ENCODE data around the gene TSHR.
"Not testable (repeated sequence)": the region's sequence is repeated elsewhere in the genome, so short reads cannot be mapped to it uniquely, and the experiment has no call there.

TSHR gene

DNA sequence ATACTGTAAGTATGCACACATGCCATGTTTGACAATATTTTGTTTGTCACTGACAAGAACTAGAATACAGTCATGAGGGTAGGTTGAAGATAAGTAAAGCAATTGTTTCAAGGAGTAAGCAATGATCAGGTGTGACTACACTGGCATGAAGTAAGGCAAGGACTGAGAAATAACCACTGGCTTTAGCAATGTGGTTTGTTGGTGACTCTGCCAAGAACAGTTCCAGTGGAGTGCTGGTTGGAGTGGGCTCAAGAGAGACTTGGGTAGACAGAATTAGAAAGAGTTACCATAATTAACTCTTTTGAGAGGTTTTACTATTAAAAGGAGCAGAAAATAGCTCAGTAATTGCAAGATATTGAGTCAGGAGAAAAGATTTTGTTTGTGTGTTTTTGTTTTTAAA lies 135.7 kb downstream of the TSHR start:
- DNase-seq = no peak

DNA sequence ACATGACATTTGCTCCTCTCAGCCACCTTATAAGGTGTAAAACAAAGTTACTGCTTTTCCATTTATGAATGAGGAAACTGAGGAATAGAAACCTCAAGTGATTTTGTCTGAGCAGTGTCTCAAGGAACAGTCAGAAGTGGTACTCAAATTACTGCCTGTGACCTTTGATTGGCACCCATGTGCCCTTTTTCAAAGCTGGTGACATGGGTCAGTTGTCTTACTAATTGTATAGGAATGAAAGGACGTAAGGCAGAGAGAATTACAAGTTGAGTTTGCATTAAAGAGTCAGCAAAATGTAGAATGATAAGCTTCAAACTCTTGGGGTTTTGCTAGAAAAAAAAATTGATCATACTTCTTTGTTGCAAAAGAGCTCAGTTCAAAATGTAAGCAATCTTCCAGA lies 136.2 kb downstream of the TSHR start:
- DNase-seq = no peak

DNA sequence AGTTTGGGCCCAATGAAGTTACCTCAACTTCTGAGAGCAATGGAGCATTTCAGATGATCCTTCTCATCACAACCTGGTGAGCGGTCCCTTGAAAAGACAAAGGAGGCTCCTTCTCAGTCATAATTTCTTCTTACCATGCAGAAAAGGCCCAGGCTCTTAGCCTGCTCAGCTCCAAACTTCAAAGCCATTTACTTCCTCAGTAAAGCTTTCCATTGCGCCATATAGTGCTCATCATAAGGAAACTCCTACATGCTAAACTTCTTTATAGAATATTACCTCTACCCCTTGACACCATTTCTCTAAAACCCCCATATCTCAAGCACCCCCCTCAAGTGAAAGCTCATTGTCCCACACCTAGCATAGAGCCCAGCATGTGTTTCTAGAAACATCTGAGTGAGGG lies 138.2 kb downstream of the TSHR start:
- no peak for DNase-seq

- no peak for DNase-seq
These were observed 140.1 kb downstream of the TSHR start for GRCh38 chr14:81095539-81095938.

DNA sequence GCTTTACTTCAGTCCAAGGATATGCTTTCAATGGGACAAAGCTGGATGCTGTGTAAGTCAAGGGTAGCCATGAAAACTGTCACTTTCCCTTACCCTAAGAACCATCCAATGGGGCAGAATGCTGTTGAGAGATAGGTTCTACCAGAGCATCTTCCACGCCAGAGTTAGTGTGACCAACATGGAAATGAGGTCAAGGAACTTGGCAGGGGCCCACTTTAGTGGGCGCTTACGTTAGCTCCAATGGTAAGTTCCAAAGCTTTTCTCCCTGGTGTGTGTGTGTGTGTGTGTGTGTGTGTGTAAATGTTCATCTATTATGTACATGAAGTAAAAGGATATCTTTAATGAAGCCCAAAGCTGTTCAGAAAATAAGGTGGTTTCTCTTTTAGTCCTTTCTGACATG lies 141.2 kb downstream of the TSHR start:
- DNase-seq = no peak

DNA sequence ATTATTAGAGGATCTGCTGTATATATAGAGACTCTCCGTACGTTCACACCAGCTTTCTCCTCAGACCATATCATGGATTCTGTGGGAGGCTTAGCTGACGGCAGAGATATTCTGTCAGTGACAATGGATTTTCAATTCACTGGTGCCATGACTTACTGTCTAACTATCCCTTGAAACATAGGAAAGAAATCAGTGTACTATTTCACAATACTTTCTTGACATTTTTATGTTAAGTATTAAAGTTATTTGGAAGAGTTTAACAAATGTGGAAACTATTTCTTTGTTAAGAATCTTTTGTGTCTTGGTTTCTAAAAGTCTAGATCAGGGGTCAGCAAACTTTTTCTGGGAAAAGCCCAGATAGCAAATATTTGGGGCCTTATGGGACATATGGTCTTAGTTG lies 146.8 kb downstream of the TSHR start:
- no peak for DNase-seq

DNA sequence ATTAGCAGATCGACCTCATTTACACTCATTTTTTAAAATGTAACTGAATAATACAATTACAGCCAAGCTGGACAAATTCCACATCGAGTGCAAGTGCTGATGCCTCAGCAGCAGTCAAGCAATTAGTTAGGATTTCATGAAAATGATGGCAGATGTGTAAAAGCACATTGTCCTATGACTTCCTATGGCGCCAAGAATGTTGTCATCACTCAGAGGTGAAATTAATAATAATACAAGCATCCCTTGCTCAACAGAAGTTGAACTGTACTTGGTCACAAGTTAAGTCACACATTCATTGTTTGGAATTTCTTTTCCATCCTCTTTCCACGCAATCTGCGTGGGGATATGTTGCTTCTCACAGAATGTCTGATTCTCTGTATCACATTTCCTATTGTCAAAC lies 148.0 kb downstream of the TSHR start:
- no peak for DNase-seq

GRCh38 chr14:81105378-81105777 lies 150.0 kb downstream of the TSHR start:
- DNase-seq = no peak

- no peak for DNase-seq
These were observed 150.5 kb downstream of the TSHR start for GRCh38 chr14:81105961-81106360.

DNA sequence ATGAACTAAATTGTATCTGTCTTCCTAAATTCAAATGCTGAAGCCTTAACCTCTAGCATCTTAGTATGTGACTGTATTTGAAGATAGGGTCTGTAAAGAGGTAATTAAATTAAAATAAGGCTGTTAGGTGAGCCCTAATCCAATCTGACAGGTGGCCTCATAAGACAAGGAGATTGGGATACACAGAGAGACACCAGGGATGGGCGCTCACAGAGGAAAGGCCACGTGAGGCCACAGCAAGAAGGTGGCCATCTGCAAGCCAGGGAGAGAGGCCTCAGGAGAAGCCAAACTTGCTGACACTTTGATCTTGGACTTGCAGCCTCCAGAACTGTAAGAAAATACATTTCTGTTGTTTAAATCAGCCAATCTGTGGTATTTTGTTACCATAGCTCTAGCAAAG lies 154.8 kb downstream of the TSHR start:
- no peak for DNase-seq

DNA sequence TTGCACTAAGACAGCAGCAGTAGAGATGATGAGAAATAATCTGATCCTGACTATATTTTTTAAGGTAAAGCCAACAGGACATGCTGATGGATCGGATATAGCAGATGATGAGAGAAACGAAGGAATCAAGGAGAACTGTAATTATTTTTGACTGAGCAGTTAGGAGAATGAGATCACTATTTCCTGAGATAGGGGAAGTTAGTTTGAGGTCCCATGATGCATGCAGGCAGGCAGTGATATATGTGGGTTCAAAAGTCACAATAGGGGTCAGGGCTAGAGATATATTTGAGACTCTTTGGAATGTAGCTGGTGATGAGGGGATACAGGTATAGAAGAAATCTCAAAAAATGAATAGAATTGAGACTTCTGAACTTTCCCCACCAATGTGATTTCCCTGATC lies 157.8 kb downstream of the TSHR start:
- no peak for DNase-seq

DNA sequence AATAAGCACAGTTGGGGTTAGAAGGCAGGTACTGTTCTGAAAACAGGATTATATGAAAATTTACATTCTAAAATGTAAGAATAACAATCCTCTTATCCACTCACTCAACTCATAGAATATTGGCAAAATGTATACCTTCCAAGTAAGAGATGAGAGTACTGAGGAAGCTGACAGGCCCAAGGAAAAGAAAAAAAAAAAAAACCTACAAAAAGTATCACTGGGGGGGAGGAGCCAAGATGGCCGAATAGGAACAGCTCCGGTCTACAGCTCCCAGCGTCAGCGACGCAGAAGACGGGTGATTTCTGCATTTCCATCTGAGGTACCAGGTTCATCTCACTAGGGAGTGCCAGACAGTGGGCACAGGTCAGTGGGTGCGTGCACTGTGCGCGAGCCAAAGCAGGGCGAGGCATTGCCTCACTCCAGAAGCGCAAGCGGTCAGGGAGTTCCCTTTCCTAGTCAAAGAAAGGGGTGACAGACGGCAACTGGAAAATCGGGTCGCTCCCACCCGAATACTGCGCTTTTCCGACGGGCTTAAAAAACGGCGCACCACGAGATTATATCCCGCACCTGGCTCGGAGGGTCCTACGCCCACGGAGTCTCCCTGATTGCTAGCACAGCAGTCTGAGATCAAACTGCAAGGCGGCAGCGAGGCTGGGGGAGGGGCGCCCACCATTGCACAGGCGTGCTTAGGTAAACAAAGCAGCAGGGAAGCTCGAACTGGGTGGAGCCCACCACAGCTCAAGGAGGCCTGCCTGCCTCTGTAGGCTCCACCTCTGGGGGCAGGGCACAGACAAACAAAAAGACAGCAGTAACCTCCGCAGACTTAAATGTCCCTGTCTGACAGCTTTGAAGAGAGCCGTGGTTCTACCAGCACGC lies 158.8 kb downstream of the TSHR start:
- DNase-seq = not testable (repeated sequence)

GRCh38 chr14:81120501-81120900 lies 165.1 kb downstream of the TSHR start:
- no peak for DNase-seq

DNA sequence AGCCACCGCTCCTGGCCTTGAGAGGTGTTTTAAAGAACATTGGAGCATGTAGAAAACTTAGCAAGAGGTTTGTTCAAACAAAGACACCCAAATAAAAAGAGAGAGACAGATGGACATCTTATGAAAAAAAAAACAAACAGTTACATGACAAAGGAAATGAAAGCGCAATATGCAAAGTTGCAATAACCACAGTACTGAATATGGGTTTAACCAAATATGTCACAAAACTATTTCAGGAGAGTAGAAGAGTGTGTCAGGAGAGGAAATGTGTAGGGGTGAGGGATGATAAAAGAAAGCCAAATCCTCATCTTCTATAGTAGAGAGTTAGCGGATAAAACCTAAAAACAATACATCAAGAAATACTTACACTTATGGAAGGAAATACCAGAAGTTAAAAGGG lies 166.9 kb downstream of the TSHR start:
- DNase-seq = no peak

GRCh38 chr14:81123811-81124210 lies 168.4 kb downstream of the TSHR start:
- no peak for DNase-seq

GRCh38 chr14:81125536-81125935 lies 170.1 kb downstream of the TSHR start:
- no peak for DNase-seq

GRCh38 chr14:81127785-81128184 lies 172.4 kb downstream of the TSHR start:
- no peak for DNase-seq

- DNase-seq = no peak
These were observed 173.8 kb downstream of the TSHR start for GRCh38 chr14:81129242-81129641.

DNA sequence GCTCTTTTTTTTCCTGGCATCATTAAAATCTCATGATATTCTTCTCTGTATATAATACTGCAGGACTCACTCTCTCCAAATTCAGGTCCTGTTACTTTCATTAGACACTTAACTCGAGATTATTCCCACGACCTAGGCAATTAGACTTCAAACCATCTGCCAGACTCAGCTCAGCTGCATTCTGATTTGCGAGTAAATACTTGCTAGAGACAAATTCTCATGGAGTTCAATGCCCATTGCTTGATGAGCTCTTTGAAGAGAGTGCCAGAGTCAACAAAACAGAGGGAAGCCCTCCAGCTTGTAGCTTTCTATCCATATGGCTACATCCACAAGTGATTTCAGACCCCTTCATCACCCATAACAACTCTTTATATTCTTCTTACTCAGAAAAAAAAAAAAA lies 177.0 kb downstream of the TSHR start:
- no peak for DNase-seq

DNA sequence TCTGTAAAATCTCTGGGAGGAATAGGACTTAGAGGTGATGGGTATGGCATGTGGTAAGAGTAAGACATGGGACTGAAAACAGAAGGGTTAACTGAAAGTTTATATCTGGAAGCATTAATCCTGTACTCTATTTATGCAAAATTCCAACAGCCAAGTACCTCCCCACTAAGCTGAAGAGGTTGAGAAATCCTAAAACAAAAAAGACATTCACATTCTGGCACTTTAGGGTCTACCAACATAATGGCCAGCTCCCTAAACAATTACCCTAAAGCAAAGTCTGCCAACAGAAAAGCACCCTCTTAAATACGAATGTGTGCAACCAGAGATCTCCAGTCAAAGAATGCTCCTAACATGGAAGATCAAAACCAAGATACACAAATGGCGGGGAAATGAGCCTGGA lies 178.0 kb downstream of the TSHR start:
- DNase-seq = no peak

DNA sequence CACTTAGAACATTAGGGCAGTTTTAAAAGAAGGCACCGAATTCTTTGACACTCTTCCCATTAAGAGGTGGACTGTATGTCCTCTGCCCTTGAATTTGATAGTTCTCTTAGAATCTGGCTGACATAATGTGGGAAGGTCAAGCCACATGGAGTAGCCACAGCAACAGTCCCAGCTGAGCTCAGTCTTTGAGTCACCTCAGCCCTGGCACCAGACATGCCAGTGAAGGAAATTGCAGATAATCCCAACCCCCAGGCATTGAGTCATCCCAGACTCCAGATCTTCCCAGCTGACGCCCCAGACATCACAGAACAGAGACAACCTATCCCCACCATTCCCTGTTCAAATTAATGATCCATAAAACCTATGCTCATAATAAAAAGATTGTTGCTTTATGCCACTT lies 181.9 kb downstream of the TSHR start:
- no peak for DNase-seq

DNA sequence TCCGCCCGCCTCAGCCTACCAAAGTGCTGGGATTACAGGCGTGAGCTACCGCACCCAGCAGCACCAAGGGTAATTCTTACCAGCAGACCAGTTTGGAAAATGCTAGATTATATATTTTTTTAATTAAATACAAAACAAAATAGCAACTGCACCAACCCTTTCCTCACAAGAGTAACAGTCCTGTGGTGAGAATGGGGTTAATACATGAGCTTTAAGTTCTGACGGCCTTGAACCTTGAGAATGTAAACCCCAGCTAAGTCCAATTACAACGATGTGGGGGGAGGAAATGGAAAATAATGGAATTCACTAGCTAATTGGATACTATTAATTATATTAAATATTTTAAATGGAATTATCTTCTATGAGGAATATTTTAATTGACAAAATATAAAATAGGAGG lies 183.0 kb downstream of the TSHR start:
- DNase-seq = no peak

GRCh38 chr14:81141426-81141825 lies 186.0 kb downstream of the TSHR start:
- DNase-seq = no peak

- no peak for DNase-seq
These were observed 188.4 kb downstream of the TSHR start for GRCh38 chr14:81143793-81144192.
